Upper lobe of left lung (tissue), 4 donors: ENCODE data around the gene ENDOV.

Source experiments
- CTCF ChIP-seq, 6 experiments: fragments of 450-650 bp in 4 of 6; fragments of 200-600 bp in 2 of 6; sonication (generic) in 2 of 6; IDR thresholded peaks; one replicate each; pipeline ENCODE4 v1.5.1; 2016 to 2019; ENCODE audit warnings: antibody characterized with exemption in 6 of 6
- EP300 ChIP-seq, 4 donors: sonication (generic); formaldehyde crosslinking; IDR thresholded peaks; one replicate each; pipeline ENCODE4 v1.5.1; 2017; ENCODE audit warnings: antibody characterized with exemption in 4 of 4, control low read depth in 2 of 4
- POLR2AphosphoS5 ChIP-seq, 2 donors: sonication (generic); formaldehyde crosslinking; IDR thresholded peaks; one replicate each; pipeline ENCODE4 v1.5.1; 2017; ENCODE audit warnings: antibody characterized with exemption in 2 of 2

GRCh38 chr17:80374039-80374731, 40.8 kb upstream of the ENDOV start:
- no peak for TF ChIP-seq POLR2AphosphoS5 (IDR thresholded peaks at IDR 0.05)
- no peak for TF ChIP-seq CTCF (IDR thresholded peaks at IDR 0.05)
- TF ChIP-seq EP300 (IDR thresholded peaks at IDR 0.05), result no peak
